SK-N-MC (cell line): ENCODE data around the gene ATP8B3.

Source experiments
- EZH2 ChIP-seq: fragments of 200-600 bp; sonication (generic); IDR thresholded peaks from one replicate; pipeline ENCODE4 v1.6.1; 2017; ENCODE audit warnings: antibody characterized with exemption
- FOXP2 ChIP-seq: optimal IDR thresholded peaks from 2 replicates; pipeline ENCODE3; 2011; ENCODE audit warnings: mild to moderate bottlenecking, moderate library complexity; ENCODE audit not compliant: insufficient read depth; ENCODE audit errors: extremely low read length, control extremely low read depth
- POLR2AphosphoS5 ChIP-seq: IDR thresholded peaks from 2 replicates; pipeline ENCODE4 v1.6.1; 2012; ENCODE audit warnings: mild to moderate bottlenecking, low read depth, low read length, borderline replicate concordance

- TF ChIP-seq POLR2AphosphoS5 (no peak), EZH2 (no peak), FOXP2 (no peak)
These were observed 17.9 kb upstream of the ATP8B3 start for GRCh38 chr19:1829958-1830357.
